ENCODE measurements around the gene AMPD3.

The AMPD3 gene

GRCh38 chr11:10457901-10458300, 2.8 kb downstream of the AMPD3 start:
- no peak for TF ChIP-seq CTCF (IDR thresholded peaks at IDR 0.05)

- no peak for TF ChIP-seq CTCF (IDR thresholded peaks at IDR 0.05)
Measured at GRCh38 chr11:10459029-10459970, 4.2 kb downstream of the AMPD3 start.

- TF ChIP-seq CTCF (IDR thresholded peaks at IDR 0.05): no peak
Measured at GRCh38 chr11:10460611-10461275, 5.7 kb downstream of the AMPD3 start.

- no peak for TF ChIP-seq CTCF (IDR thresholded peaks at IDR 0.05)
Measured at GRCh38 chr11:10461276-10461790, 6.3 kb downstream of the AMPD3 start.

- no peak for TF ChIP-seq CTCF (IDR thresholded peaks at IDR 0.05)
Measured at GRCh38 chr11:10462746-10463300, 7.8 kb downstream of the AMPD3 start.

GRCh38 chr11:10473371-10473770, 18.3 kb downstream of the AMPD3 start:
- no peak for TF ChIP-seq CTCF (IDR thresholded peaks at IDR 0.05)

GRCh38 chr11:10474551-10474950, 19.5 kb downstream of the AMPD3 start:
- no peak for TF ChIP-seq CTCF (IDR thresholded peaks at IDR 0.05)

Measured in LNCAP (cell line).